GM12878 (cell line): Measurements from ENCODE around the gene SAPCD2. TPM values are rescaled to one million over a fixed set of nuclear protein-coding genes. Genes with fewer than 3 reads are reported as not detected.

Source experiments
- CREB1 ChIP-seq: IDR thresholded peaks from 2 replicates; pipeline ENCODE4 v1.6.1; 2012; ENCODE audit warnings: low read depth, mild to moderate bottlenecking, inconsistent platforms
- ESRRA ChIP-seq: IDR thresholded peaks from 2 replicates; pipeline ENCODE4 v1.6.1; 2012; ENCODE audit warnings: mild to moderate bottlenecking, low read length, improper control_type of control experiment
- ETV6 ChIP-seq, 2 experiments: fragments of 450-650 bp in 1 of 2; IDR thresholded peaks in 1 of 2; conservative IDR thresholded peaks in 1 of 2; 2 replicates each; pipeline ENCODE4 v1.6.1; 2014; ENCODE audit warnings: antibody characterized with exemption in 1 of 2, borderline replicate concordance in 1 of 2, low read depth in 1 of 2, mild to moderate bottlenecking in 1 of 2, moderate library complexity in 1 of 2
- KDM1A ChIP-seq: fragments of 200-600 bp; sonication (generic); IDR thresholded peaks from 2 replicates; pipeline ENCODE4 v1.6.1; 2016; ENCODE audit warnings: borderline replicate concordance
- PAX8 ChIP-seq: fragments of 450-650 bp; IDR thresholded peaks from 2 replicates; pipeline ENCODE4 v1.6.1; 2017; ENCODE audit warnings: mild to moderate bottlenecking, moderate library complexity
- PBX3 ChIP-seq: IDR thresholded peaks from 2 replicates; pipeline ENCODE4 v1.6.1; 2011; ENCODE audit warnings: mild to moderate bottlenecking, low read depth, low read length, moderate library complexity; ENCODE audit not compliant: insufficient replicate concordance
- POLR2A ChIP-seq: IDR thresholded peaks from 2 replicates; pipeline ENCODE4 v1.6.1; 2011; ENCODE audit warnings: low read depth, mild to moderate bottlenecking, low read length
- SMAD1 ChIP-seq: fragments of 450-650 bp; IDR thresholded peaks from 2 replicates; pipeline ENCODE4 v1.6.1; 2018; ENCODE audit warnings: mild to moderate bottlenecking, low read depth; ENCODE audit not compliant: partially characterized antibody
- STAT3 ChIP-seq: IDR thresholded peaks from 2 replicates; pipeline ENCODE4 v1.6.1; 2011; ENCODE audit warnings: low read depth, low read length, improper control_type of control experiment
- ZNF384 ChIP-seq: IDR thresholded peaks from 2 replicates; pipeline ENCODE4 v1.6.1; 2012; ENCODE audit warnings: low read depth, mild to moderate bottlenecking, low read length, improper control_type of control experiment, borderline replicate concordance
- polyA plus RNA-seq, 11 experiments: library from polyadenylated mRNA; depleted of rRNA in 4 of 11; unstranded in 6 of 11; stranded (reverse) in 5 of 11; fragments of >200 nt; fragmentation: Nextera tagmentation in 4 of 11; fragmentation: Illumina TruSeq in 1 of 11; extraction: Ambion mirVana in 4 of 11; extraction: Trizol in 1 of 11; gene quantifications; 1 replicate in 1 of 11; 2 replicates in 10 of 11; pipeline versions ENCODE4 v1.2.1 to v1.2.3, GENCODE V29; 2011 to 2016; ENCODE audit warnings: inconsistent platforms in 2 of 11, missing spikeins in 2 of 11, low read depth in 1 of 11
- total RNA-seq, 4 experiments: library from RNA; depleted of rRNA in 3 of 4; stranded (reverse); fragments of >200 nt in 3 of 4; fragmentation: Illumina TruSeq in 1 of 4; extraction: Trizol in 1 of 4; gene quantifications; 2 replicates each; pipeline versions ENCODE4 v1.2.1 to v1.2.3, GENCODE V29; 2013 to 2021
- TF ChIP-seq, protein P1 (sequence below): fragments of 450-650 bp; IDR thresholded peaks from 2 replicates; pipeline ENCODE4 v1.6.1; 2016; ENCODE audit warnings: mild to moderate bottlenecking, moderate library complexity, borderline replicate concordance
- TF ChIP-seq, protein P2 (sequence below): IDR thresholded peaks from 2 replicates; pipeline ENCODE4 v1.6.1; 2012; ENCODE audit warnings: mild to moderate bottlenecking, low read depth, low read length
- TF ChIP-seq, protein P3 (sequence below): fragments of 150-350 bp; IDR thresholded peaks from 2 replicates; pipeline ENCODE4 v1.6.1; 2016; ENCODE audit warnings: low read depth, low read length

SAPCD2 gene
- total and polyA plus RNA-seq, 10 of the 15 experiments (the other 5 are each of a cell fraction or from before 2014, with no cell fraction given), result 1.6 to 35.2 (median 7.2) TPM

GRCh38 chr9:137034709-137035506 is 35.4 kb downstream of the SAPCD2 start (continued):
- TF ChIP-seq, protein P1, sequence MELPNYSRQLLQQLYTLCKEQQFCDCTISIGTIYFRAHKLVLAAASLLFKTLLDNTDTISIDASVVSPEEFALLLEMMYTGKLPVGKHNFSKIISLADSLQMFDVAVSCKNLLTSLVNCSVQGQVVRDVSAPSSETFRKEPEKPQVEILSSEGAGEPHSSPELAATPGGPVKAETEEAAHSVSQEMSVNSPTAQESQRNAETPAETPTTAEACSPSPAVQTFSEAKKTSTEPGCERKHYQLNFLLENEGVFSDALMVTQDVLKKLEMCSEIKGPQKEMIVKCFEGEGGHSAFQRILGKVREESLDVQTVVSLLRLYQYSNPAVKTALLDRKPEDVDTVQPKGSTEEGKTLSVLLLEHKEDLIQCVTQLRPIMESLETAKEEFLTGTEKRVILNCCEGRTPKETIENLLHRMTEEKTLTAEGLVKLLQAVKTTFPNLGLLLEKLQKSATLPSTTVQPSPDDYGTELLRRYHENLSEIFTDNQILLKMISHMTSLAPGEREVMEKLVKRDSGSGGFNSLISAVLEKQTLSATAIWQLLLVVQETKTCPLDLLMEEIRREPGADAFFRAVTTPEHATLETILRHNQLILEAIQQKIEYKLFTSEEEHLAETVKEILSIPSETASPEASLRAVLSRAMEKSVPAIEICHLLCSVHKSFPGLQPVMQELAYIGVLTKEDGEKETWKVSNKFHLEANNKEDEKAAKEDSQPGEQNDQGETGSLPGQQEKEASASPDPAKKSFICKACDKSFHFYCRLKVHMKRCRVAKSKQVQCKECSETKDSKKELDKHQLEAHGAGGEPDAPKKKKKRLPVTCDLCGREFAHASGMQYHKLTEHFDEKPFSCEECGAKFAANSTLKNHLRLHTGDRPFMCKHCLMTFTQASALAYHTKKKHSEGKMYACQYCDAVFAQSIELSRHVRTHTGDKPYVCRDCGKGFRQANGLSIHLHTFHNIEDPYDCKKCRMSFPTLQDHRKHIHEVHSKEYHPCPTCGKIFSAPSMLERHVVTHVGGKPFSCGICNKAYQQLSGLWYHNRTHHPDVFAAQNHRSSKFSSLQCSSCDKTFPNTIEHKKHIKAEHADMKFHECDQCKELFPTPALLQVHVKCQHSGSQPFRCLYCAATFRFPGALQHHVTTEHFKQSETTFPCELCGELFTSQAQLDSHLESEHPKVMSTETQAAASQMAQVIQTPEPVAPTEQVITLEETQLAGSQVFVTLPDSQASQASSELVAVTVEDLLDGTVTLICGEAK, result no peak
- TF ChIP-seq STAT3 (no peak), PBX3 (no peak), SMAD1 (no peak), CREB1 (no peak), ESRRA (no peak), PAX8 (no peak), ETV6 (conservative IDR thresholded peaks at IDR 0.05 in 1 of 2, IDR thresholded peaks at IDR 0.05 in 1 of 2; ENCODE audit: borderline replicate concordance in 1 of 2, low read depth in 1 of 2) (peak in 1 of 2 experiments; percentile 23; a peak in 1 of 4 replicates), KDM1A (no peak), ZNF384 (no peak), POLR2A (no peak)
- TF ChIP-seq, protein P2, sequence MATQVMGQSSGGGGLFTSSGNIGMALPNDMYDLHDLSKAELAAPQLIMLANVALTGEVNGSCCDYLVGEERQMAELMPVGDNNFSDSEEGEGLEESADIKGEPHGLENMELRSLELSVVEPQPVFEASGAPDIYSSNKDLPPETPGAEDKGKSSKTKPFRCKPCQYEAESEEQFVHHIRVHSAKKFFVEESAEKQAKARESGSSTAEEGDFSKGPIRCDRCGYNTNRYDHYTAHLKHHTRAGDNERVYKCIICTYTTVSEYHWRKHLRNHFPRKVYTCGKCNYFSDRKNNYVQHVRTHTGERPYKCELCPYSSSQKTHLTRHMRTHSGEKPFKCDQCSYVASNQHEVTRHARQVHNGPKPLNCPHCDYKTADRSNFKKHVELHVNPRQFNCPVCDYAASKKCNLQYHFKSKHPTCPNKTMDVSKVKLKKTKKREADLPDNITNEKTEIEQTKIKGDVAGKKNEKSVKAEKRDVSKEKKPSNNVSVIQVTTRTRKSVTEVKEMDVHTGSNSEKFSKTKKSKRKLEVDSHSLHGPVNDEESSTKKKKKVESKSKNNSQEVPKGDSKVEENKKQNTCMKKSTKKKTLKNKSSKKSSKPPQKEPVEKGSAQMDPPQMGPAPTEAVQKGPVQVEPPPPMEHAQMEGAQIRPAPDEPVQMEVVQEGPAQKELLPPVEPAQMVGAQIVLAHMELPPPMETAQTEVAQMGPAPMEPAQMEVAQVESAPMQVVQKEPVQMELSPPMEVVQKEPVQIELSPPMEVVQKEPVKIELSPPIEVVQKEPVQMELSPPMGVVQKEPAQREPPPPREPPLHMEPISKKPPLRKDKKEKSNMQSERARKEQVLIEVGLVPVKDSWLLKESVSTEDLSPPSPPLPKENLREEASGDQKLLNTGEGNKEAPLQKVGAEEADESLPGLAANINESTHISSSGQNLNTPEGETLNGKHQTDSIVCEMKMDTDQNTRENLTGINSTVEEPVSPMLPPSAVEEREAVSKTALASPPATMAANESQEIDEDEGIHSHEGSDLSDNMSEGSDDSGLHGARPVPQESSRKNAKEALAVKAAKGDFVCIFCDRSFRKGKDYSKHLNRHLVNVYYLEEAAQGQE, result no peak
- TF ChIP-seq, protein P3, sequence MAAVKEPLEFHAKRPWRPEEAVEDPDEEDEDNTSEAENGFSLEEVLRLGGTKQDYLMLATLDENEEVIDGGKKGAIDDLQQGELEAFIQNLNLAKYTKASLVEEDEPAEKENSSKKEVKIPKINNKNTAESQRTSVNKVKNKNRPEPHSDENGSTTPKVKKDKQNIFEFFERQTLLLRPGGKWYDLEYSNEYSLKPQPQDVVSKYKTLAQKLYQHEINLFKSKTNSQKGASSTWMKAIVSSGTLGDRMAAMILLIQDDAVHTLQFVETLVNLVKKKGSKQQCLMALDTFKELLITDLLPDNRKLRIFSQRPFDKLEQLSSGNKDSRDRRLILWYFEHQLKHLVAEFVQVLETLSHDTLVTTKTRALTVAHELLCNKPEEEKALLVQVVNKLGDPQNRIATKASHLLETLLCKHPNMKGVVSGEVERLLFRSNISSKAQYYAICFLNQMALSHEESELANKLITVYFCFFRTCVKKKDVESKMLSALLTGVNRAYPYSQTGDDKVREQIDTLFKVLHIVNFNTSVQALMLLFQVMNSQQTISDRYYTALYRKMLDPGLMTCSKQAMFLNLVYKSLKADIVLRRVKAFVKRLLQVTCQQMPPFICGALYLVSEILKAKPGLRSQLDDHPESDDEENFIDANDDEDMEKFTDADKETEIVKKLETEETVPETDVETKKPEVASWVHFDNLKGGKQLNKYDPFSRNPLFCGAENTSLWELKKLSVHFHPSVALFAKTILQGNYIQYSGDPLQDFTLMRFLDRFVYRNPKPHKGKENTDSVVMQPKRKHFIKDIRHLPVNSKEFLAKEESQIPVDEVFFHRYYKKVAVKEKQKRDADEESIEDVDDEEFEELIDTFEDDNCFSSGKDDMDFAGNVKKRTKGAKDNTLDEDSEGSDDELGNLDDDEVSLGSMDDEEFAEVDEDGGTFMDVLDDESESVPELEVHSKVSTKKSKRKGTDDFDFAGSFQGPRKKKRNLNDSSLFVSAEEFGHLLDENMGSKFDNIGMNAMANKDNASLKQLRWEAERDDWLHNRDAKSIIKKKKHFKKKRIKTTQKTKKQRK, result no peak
